Activated CD8-positive, alpha-beta memory T cell treated with anti-CD3 and anti-CD28 coated beads, Interleukin-2, amount 50 U/mL, for 1 hour (primary cell): Measurements from ENCODE around the gene CLEC3B.

Source experiments
- DNase-seq: peaks from one replicate; pipeline ENCODE4 v3.0.0-alpha.2; 2020; ENCODE audit errors: extremely low read depth

The CLEC3B gene

DNA sequence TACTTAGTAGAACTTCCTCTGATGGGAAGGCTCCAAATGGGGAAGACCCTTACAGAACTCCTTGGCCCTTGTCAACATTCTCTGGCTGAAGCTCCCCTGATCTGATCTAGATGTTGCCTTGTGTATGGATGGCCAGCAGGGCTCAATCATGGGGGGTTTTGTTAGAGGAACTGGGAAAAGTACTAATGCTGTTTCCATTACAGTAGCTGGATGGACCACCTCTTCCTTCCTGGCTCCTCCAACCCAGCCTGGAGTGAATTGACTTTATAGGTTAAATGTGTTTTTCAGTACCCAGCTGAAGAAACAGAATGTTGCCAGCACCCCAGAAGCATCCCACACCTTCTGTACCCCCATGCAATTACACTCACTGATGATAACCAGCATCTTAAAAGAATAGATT, 22.7 kb upstream of the CLEC3B start:
- no peak for DNase-seq

DNA sequence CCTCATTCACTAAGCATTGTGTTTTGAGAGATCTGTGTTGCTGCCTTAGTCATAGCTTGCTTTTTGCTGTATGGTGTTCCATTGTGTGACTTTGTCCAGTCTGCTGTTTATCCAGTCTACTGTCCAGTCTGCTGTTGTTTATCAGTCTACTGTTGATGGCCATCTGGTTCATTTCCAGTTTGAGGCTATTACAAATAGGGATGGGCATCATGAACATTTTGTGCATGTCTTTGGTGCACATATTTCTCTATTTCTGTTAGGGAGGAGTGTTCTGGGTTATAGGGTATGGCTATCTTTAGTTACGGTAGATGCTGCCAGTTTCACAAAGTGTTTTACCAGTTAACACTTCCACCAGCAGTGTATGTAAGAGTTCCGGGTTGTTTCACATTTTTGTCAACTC, 22.2 kb upstream of the CLEC3B start:
- no peak for DNase-seq

- DNase-seq, result no peak
Measured at GRCh38 chr3:45007091-45007490, 19.0 kb upstream of the CLEC3B start.

- no peak for DNase-seq
Measured at GRCh38 chr3:45008117-45008516, 18.0 kb upstream of the CLEC3B start.

DNA sequence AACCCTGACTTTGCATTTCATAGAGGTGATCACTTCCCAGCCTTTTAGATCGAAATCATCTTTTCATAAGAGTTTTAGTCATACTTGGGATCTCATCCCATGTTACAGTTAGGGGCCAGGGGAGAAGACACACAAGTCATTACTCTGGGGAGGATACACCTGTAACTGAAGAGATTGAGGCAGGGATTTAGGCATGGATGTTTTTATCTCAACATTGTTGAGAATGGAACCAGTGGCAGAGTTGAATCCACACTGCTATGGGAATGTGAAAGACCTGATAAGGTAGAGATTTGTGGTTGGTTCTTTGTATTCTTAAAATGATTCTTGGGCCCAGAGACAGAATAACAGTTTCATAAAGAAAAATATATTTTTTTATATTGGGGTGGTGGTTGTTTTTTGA, 16.2 kb upstream of the CLEC3B start:
- DNase-seq, result no peak

DNA sequence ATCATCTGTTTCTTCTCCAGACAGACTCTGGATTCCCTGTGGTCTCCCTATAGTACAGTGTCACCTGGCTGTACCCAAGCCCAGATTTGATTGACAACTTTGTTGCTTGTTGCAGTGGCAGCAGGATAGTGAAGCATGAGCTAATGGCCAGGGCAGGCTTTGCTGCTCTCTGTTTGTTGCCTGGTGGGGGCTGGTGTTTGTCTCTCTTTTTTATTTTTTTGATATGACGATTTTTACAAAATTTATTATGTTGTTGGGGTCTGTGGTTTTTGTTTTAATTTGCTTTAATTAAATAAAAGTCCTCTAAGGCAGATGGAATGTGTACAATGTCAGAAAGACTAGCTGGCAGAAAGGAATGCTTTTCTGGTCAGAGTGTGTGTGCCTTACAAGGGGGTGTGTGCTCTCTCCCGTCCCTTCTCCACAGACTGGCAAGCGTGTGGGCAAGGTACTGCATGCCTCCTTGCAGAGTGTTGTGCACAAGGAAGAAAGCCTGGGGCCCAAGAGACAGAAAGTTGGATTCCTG, 15.2 kb upstream of the CLEC3B start:
- no peak for DNase-seq

DNA sequence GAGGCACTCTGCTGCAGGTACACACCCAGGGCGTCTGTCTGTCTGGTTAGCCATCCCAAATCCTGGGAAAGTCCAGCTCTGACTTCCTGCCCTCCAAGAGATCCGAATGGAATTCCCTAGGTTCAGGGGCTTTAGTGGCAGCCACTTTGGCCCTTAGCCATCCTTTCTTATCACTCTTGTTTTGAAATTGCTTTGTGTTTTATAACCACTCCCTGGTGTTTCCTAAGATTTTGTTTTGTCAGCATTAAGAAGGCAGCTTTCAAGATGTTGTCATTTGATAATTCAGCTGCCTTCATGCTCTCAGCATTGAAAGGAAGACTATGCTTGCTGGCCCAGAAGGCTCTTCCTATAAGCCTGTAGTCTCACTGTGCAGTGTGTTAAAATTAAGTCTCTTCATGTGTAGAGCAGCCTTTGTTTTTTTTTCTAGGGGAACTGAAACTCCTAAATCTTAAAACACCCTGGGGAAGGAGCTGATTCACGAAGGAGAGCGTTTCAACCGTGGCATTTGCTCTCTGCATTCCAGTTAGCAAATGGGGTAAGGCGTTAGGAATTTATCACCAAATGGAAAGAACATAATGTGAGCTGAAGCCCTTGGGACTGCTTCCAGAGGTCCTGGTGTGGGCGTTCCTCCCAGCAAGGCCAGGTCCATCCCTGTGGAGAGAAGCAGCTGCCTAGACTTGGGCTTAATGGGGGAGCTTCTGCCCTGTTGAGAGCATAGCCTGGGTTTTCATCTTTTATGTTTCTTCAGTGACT, 14.2 kb upstream of the CLEC3B start:
- no peak for DNase-seq

GRCh38 chr3:45012577-45012976, 13.5 kb upstream of the CLEC3B start:
- no peak for DNase-seq

DNA sequence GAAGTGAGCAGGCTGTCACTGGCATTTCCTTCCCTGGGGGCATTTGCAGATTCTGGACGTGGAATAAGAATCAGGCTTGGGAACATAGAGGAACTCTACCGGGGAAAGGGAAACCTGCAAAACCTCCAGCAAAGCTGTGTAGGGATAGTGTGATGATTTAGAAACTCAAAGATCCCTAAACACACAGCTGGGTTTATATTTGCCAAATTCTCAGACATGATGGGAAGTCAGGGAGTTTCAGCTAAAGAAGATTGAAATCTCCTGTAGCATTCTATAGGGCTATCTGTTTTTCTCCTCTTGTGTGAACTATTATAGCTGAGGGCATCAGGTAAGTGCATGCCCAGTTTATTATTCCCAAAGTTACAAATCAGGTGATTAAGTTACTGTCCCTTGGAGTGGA, 9.2 kb upstream of the CLEC3B start:
- no peak for DNase-seq

GRCh38 chr3:45017821-45018220, 8.3 kb upstream of the CLEC3B start:
- DNase-seq, result no peak

DNA sequence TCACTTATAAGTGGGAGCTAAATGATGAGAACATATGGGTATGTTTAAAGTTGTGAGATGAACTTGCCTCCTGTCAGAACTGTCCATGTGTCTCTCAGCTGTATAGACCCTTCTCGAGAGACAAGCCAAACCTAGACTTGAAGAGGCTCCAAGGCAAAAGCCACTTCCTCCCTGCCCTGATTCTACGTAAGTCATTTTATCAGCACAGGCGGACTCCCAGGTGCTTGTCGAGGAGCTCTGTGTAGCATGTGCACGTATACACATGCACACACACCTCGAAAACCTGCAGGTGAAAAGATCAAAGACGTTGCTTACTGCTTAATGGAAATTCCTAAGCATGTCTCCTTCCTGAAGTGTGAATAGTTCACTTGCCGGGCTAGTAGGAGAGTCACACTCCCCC, 5.6 kb upstream of the CLEC3B start:
- DNase-seq, result no peak

DNA sequence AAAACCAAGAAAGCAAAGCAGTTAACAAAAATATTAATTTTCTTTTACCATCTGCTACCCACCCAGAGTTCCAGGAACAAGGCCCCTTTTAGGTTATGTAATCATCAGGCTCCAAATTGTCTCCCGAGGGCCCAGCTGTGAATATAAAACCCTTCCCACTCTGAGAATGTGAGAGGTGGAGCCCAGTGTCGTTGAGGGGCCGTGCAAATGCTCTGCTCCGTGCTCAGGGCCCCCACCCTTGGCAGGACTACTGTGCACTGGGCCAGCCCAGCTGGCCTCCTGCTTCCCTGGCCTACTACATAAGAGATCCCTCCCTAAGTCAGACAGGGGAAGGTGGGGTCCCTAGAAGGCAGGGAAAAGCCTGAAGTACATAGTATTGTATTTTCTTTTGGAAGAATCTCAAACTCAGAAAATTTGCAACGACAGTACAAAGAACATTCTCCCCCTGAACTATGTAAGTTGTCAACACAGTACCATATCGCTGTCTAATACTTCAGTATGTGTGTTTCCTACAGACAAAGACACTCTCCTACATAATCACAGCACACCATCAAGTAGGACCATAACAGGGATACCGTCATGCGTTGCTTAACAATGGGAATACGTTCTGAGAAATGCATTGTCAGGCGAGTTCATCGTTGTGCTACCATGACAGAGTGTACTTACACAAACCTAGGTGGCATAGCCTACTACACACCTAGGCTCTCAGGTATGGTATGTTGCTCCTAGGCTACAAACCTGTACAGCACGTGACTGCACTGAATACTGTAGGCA, 4.4 kb upstream of the CLEC3B start:
- no peak for DNase-seq

DNA sequence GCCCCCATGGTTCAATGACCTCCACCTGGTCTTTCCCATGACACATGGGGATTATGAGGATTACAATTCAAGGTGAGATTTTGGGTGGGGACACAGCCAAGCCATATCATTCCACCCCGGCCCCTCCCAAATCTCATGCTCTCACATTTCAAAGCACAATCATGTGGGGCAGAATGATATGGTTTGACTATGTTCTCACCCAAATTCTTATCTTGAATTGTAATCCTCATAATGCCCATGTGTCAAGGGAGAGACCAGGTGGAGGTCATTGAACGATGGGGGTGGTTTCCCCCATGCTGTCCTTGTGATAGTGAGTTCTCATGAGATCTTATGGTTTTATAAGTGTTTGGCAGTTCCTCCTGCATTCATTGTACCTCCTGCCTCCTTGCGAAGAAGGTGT, 2.4 kb upstream of the CLEC3B start:
- no peak for DNase-seq

GRCh38 chr3:45024542-45025255, 1.4 kb upstream of the CLEC3B start:
- DNase-seq, result no peak

GRCh38 chr3:45026957-45027356, 854 bp downstream of the CLEC3B start:
- no peak for DNase-seq

- DNase-seq, result no peak
Measured at GRCh38 chr3:45027441-45027840, 1.3 kb downstream of the CLEC3B start.

DNA sequence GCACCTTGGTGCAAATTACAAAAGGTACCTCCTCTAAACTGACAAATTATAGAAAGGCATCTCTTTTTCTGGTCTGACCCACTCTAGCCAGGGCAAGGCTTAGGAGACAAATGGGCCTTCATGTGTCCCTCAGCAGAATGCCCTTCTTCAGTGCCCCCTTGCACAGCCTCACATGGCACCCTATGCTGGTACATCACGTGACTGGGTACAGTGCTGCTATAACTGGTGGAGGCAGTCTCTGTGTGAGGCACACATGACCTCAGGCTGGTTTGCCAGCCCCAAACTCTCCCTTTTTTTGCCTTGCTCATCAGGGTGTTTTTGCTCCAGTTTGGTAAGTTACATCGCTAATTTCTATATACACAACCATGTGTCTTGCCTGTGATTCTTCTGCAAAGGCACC, 3.1 kb downstream of the CLEC3B start:
- no peak for DNase-seq

- no peak for DNase-seq
Measured at GRCh38 chr3:45029661-45030060, 3.6 kb downstream of the CLEC3B start.

- DNase-seq, result no peak
Measured at GRCh38 chr3:45031531-45031930, 5.4 kb downstream of the CLEC3B start.

DNA sequence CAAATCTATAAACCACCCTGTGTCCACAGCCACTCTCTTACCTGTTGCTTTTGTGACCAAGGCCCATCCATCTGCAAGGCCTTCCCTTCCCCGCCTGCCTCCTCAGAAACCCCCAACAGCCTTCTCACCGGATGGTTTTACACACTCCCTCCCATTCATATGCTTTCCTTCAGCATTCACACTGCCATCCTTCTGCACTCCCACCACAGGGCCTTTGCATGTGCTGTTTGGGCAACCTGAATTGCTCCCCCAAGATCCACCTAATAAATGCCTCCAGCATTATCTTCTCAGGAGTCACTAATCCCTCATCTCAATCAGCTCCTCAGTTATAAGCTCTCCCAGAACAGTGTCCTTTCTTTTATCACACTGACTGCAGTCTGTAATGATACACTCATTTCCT, 6.0 kb downstream of the CLEC3B start:
- no peak for DNase-seq

DNA sequence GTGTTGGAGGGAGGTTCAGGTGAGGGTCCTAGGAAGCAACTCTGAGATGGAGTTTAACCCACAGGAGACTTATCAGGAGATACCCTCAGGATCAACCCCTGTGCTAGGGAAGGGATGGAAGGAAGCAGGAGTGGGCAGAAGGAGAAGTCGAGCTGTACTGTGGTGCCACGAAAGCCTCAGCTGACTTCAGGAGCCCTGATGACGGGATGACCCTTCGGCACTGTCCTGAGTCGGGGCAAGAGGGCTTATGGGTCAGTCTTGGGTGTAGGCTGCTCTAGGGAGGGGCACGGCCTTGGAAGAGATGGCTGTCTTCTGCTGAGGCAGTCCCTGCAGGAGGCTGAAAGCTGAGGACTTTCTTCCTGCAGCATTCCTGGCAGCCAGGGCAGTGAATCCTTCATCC, 7.7 kb downstream of the CLEC3B start:
- DNase-seq, result no peak

DNA sequence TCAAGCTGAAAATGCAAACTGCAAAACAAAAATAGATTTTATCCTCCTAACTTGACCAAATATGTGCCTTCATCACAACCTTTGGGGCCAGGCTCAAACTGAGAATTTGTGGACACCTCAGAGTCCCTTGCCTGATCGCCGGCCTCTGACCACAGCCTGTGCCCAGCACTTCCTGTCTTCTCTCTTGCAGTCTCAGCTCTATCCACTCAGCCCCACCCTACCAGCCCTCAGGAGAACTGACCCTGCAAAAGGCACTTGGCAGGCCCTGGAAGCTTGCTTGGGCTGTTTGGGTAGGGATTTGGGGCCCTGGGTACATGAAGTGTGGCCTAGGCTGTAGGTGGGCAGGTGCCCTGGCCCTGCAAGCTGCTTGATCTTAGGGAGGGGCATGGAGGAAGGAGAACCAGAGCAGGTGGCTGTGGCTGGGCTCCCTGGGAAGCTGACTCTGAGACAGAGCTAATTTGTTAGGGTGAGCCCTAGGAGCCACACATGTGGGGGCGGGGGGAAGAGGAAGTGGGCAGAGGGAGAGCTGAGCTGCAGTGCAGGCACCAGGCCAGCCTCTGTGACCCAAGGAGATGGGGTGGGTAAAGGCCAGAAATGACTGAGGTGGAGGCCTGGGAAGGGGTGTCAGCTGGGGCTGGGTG, 8.6 kb downstream of the CLEC3B start:
- no peak for DNase-seq
